Measurements from ENCODE around the gene PTBP1.
"Not testable (repeated sequence)": the region's sequence is repeated elsewhere in the genome, so short reads cannot be mapped to it uniquely, and the experiment has no call there.

PTBP1 gene

DNA sequence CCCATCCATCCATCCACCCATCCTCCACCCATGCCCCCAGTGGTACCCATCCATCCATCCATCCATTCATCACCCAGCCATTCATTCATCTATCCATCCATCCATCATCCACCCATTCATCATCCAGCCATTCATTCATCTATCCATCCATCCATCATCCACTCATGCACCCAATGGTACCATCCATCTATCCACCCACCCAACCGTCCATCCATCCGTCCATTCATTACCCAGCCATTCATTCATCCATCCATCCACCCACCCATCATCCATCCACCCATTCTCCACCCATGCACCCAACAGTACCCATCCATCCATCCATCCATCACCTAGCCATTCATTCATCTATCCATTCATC lies 19.2 kb downstream of the PTBP1 start:
- no peaks in the 10 kb centered on the region for H3K36me3 ChIP-seq (ENCODE audit: control insufficient read depth, insufficient read depth, low read length)
- H3K9me3 ChIP-seq (ENCODE audit: control insufficient read depth, low read length), result no peaks in the 10 kb centered on the region
- H3K4me1 ChIP-seq (ENCODE audit: control insufficient read depth, insufficient read depth, low read length), result no peaks in the 10 kb centered on the region
- no peak overlapping the region for H3K4me3 ChIP-seq (ENCODE audit: low read length)
- peaks cover 3% of the 10 kb centered on the region for H3K27me3 ChIP-seq (ENCODE audit: control insufficient read depth, insufficient read depth, low read length)
- no peak overlapping the region for H3K9ac ChIP-seq (ENCODE audit: low read length)

- not testable (repeated sequence) for H3K9ac ChIP-seq (ENCODE audit: low read length); H3K4me1 ChIP-seq (ENCODE audit: control insufficient read depth, insufficient read depth, low read length); H3K36me3 ChIP-seq (ENCODE audit: control insufficient read depth, insufficient read depth, low read length); H3K9me3 ChIP-seq (ENCODE audit: control insufficient read depth, low read length); H3K4me3 ChIP-seq (ENCODE audit: low read length)
- peaks cover 16% of the 10 kb centered on the region for H3K27me3 ChIP-seq (ENCODE audit: control insufficient read depth, insufficient read depth, low read length)
Measured at GRCh38 chr19:820212-820611, 23.0 kb downstream of the PTBP1 start.

- Histone ChIP-seq H3K4me3 (ENCODE audit: low read length) (no peak overlapping the region), H3K4me1 (ENCODE audit: control insufficient read depth, insufficient read depth, low read length) (no peaks in the 10 kb centered on the region), H3K27me3 (ENCODE audit: control insufficient read depth, insufficient read depth, low read length) (peaks cover 16% of the 10 kb centered on the region), H3K36me3 (ENCODE audit: control insufficient read depth, insufficient read depth, low read length) (no peaks in the 10 kb centered on the region), H3K9me3 (ENCODE audit: control insufficient read depth, low read length) (no peaks in the 10 kb centered on the region), H3K9ac (ENCODE audit: low read length) (no peak overlapping the region)
Measured at GRCh38 chr19:821231-821824, 24.1 kb downstream of the PTBP1 start.

DNA sequence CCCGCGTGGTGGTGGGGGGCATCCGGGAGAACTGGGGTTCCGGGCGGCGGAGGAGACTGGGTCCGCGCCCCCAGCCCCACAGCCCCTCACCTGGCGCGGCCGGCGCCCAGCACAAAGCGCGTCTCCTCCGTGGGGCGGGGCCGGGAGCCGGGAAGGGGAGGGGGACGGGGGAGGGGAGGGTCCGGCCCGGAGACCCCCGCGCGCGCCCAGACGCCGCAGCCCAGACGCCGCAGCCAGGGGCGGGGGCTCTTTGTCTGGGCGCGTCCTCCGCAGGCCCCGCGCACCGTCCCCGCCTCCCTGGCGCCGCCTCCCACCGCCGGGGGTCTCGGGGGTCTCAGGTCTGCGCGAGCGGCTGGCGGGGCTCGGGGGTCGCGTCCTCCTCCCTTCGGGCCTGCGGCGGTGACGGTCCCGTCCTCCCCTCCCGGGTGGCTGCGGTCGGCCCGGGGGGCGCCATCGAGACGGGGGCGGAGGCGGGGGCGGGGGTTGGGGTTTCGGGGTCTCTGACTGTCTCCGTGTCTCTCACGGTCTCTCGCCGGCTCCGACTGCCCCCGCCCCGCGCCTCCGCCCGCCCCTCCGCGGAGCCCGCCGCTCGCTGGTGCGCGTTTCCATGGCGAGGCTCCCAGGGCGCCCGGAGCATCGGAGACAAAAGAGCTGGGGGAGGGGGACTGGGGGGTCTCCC lies 24.7 kb downstream of the PTBP1 start, which contains the start of gene PLPPR3:
TSS of gene PLPPR3 (minus strand) at position 131 of the 679 bp plus-strand sequence. CDS start 396 bp downstream, outside the sequence.
- no peaks in the 10 kb centered on the region for H3K36me3 ChIP-seq (ENCODE audit: control insufficient read depth, insufficient read depth, low read length)
- H3K4me1 ChIP-seq (ENCODE audit: control insufficient read depth, insufficient read depth, low read length), result no peaks in the 10 kb centered on the region
- no peaks in the 10 kb centered on the region for H3K9me3 ChIP-seq (ENCODE audit: control insufficient read depth, low read length)
- peaks cover 16% of the 10 kb centered on the region for H3K27me3 ChIP-seq (ENCODE audit: control insufficient read depth, insufficient read depth, low read length)
- H3K4me3 ChIP-seq (ENCODE audit: low read length), result no peak within 1 kb of the TSS
- H3K9ac ChIP-seq (ENCODE audit: low read length), result no peak within 1 kb of the TSS

- Histone ChIP-seq H3K27me3 (ENCODE audit: control insufficient read depth, insufficient read depth, low read length) (peaks cover 16% of the 10 kb centered on the region), H3K9me3 (ENCODE audit: control insufficient read depth, low read length) (no peaks in the 10 kb centered on the region), H3K36me3 (ENCODE audit: control insufficient read depth, insufficient read depth, low read length) (no peaks in the 10 kb centered on the region), H3K9ac (ENCODE audit: low read length) (no peak overlapping the region), H3K4me1 (ENCODE audit: control insufficient read depth, insufficient read depth, low read length) (peaks cover 6% of the 10 kb centered on the region), H3K4me3 (ENCODE audit: low read length) (no peak overlapping the region)
Measured at GRCh38 chr19:823565-824121, 26.4 kb downstream of the PTBP1 start.

DNA sequence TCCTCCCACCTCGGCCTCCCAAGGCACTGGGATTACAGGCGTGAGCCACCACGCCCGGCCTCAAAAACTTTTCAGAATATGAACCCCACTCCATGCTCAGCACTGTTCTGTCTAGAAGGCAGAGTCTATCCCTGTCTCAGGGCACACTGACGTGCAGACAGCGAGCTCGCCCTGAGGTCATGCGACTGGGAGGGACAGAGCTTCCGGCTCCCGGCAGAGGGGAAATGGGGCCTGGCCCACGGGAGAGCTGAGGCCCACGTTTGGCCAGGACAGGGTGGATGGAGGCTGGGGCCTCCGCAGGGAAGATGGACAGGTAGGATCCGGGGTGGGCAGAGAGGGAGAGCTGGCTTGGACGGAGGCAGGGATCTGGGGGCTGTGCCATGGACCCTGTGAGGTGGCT lies 27.6 kb downstream of the PTBP1 start:
- Histone ChIP-seq H3K27me3 (ENCODE audit: control insufficient read depth, insufficient read depth, low read length) (peaks cover 22% of the 10 kb centered on the region), H3K9ac (ENCODE audit: low read length) (no peak overlapping the region), H3K36me3 (ENCODE audit: control insufficient read depth, insufficient read depth, low read length) (no peaks in the 10 kb centered on the region), H3K4me3 (ENCODE audit: low read length) (no peak overlapping the region), H3K9me3 (ENCODE audit: control insufficient read depth, low read length) (no peaks in the 10 kb centered on the region), H3K4me1 (ENCODE audit: control insufficient read depth, insufficient read depth, low read length) (peaks cover 6% of the 10 kb centered on the region)

DNA sequence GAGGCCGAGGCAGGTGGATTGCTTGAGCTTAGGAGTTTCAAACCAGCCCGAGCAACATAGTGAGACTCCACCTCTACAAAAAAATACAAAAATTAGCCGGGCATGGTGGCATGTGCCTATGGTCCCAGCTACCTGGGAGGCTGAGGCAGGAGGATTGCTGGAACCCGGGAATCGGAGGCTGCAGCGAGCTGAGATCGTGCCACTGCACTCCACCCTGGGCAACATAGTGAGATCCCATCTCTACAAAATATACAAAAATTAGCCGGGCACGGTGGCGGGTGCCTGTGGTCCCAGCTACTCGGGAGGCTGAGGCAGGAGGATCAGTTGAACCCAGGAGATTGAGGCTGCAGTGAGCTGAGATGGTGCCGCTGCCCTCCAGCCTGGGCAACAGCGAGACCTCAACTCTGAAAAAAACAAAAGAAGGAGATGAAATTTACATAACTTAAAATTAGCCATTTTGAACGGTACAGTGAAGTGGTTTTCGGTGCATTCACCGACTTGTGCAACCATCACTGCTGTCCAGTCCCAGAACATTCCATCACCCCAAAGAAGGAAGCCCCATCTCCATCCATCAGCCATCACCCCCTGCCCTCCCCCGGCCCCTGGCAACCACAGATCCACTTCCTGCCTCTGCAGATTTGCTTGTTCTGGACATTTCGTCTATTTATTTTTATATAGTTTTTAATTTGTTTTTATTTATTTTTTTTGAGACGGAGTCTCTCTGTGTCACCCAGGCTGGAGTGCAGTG lies 28.8 kb downstream of the PTBP1 start:
- Histone ChIP-seq H3K4me3 (ENCODE audit: low read length) (no peak overlapping the region), H3K9me3 (ENCODE audit: control insufficient read depth, low read length) (no peaks in the 10 kb centered on the region), H3K27me3 (ENCODE audit: control insufficient read depth, insufficient read depth, low read length) (peaks cover 22% of the 10 kb centered on the region)

GRCh38 chr19:827314-827709 lies 30.1 kb downstream of the PTBP1 start:
- no peaks in the 10 kb centered on the region for H3K9me3 ChIP-seq (ENCODE audit: control insufficient read depth, low read length)
- H3K9ac ChIP-seq (ENCODE audit: low read length), result no peak overlapping the region
- H3K4me3 ChIP-seq (ENCODE audit: low read length), result no peak overlapping the region
- peaks cover 27% of the 10 kb centered on the region for H3K27me3 ChIP-seq (ENCODE audit: control insufficient read depth, insufficient read depth, low read length)
- H3K36me3 ChIP-seq (ENCODE audit: control insufficient read depth, insufficient read depth, low read length), result no peaks in the 10 kb centered on the region
- H3K4me1 ChIP-seq (ENCODE audit: control insufficient read depth, insufficient read depth, low read length), result peaks cover 6% of the 10 kb centered on the region

More for the DNA sequence above, 28.8 kb downstream of the PTBP1 start:
- Histone ChIP-seq H3K4me1 (ENCODE audit: control insufficient read depth, insufficient read depth, low read length) (peaks cover 6% of the 10 kb centered on the region), H3K36me3 (ENCODE audit: control insufficient read depth, insufficient read depth, low read length) (no peaks in the 10 kb centered on the region), H3K9ac (ENCODE audit: low read length) (no peak overlapping the region)

DNA sequence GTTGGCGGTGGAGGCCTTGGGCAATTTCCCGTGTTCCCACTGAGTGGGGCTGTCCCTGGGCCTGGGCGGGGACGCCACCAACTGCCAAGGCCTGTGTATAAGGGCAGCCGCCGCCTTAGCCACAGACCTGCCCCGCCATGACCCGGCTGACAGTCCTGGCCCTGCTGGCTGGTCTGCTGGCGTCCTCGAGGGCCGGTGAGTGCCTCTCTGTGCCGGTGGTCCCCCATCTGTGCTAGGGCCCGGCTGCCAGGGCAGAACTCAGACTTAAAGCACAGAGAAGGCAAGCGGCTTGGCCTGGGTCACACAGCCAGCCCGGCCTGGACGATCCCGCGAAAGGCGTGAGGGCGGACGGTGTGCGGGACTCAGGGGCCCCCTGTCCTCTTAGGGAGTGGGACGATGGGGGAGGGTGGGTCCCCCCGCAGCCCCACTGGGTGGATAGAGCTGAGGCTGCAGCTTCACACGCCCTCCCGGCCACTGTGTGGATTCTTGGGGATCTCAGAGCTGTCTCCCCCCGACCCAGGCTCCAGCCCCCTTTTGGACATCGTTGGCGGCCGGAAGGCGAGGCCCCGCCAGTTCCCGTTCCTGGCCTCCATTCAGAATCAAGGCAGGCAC lies 30.6 kb downstream of the PTBP1 start, which contains the start of gene AZU1:
TSS of gene AZU1 (plus strand) at position 128 of the 612 bp plus-strand sequence. CDS start at position 138, 10 bp downstream.
- peaks cover 6% of the 10 kb centered on the region for H3K4me1 ChIP-seq (ENCODE audit: control insufficient read depth, insufficient read depth, low read length)
- H3K9ac ChIP-seq (ENCODE audit: low read length), result no peak within 1 kb of the TSS
- H3K4me3 ChIP-seq (ENCODE audit: low read length), result no peak within 1 kb of the TSS
- H3K27me3 ChIP-seq (ENCODE audit: control insufficient read depth, insufficient read depth, low read length), result peaks cover 22% of the 10 kb centered on the region
- no peaks in the 10 kb centered on the region for H3K36me3 ChIP-seq (ENCODE audit: control insufficient read depth, insufficient read depth, low read length)
- no peaks in the 10 kb centered on the region for H3K9me3 ChIP-seq (ENCODE audit: control insufficient read depth, low read length)

GRCh38 chr19:829129-829758 lies 32.0 kb downstream of the PTBP1 start:
- Histone ChIP-seq H3K36me3 (ENCODE audit: control insufficient read depth, insufficient read depth, low read length) (no peaks in the 10 kb centered on the region), H3K9me3 (ENCODE audit: control insufficient read depth, low read length) (no peaks in the 10 kb centered on the region), H3K27me3 (ENCODE audit: control insufficient read depth, insufficient read depth, low read length) (peaks cover 14% of the 10 kb centered on the region), H3K4me1 (ENCODE audit: control insufficient read depth, insufficient read depth, low read length) (peaks cover 6% of the 10 kb centered on the region), H3K9ac (ENCODE audit: low read length) (no peak overlapping the region), H3K4me3 (ENCODE audit: low read length) (no peak overlapping the region)

All from mucosa of stomach (tissue), 1 donor.